Retinal pigment epithelial cell (primary cell): ENCODE data around the gene AIF1L.
A peak's percentile ranks its signal among the peaks of the same experiment; 100 is the strongest.

ENCODE experiments used
- DNase-seq: peaks from one replicate; pipeline ENCODE4 v3.0.0-alpha.2; 2010; ENCODE audit warnings: low read depth
- H3K4me3 ChIP-seq: 2 replicates; pipeline ENCODE4 v1.5.1; 2011; ENCODE audit warnings: mild to moderate bottlenecking, low read length, control low read depth, moderate library complexity
- TF ChIP-seq, protein P1 (sequence below): conservative IDR thresholded peaks from 2 replicates; pipeline ENCODE4 v1.5.1; 2011; ENCODE audit warnings: low read depth, low read length, control low read depth, inconsistent platforms

Gene AIF1L

DNA sequence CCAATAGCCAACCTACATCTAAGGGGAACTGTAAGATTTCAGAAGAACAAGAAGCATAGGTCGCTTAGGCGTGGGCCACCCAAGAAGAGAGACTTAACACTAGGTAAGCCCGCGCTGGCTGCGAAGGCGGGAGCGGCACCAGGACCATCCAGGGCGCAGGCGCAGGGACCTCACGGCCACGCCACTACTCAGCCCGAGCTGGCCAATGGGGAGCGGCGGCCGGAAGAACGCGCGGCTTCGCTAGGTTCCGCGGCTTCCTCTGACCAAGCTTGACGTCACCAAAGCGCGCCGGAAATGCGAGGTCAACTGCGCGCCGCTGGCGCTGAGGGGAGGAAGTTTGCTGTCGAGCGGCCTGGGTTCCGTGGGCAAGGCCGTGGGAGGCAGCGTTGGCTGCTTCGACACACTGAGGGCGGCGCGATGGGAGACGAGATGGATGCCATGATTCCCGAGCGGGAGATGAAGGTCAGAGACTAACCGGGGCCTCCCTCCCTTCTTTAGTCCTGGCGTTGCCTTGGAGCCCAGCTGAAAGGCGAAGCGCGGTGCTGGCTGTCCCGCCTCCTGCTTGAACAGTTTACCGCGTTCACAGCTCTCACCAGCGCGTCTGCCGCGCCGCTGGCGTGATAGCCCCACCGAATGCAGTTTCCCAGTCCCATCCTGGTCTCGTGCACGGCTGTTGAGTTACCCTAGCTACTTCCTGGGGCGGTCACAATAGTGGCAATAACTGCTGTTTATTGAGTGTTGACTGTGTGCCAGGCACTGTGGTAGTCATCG lies 29.1 kb downstream of the AIF1L start, which contains the start of gene NUP214:
Gene NUP214, plus strand, starts transcription at position 299 of the 771 bp plus-strand sequence. Its CDS starts 119 bp downstream, at position 418.
- peak; percentile 84 for DNase-seq
- TF ChIP-seq, protein P1, sequence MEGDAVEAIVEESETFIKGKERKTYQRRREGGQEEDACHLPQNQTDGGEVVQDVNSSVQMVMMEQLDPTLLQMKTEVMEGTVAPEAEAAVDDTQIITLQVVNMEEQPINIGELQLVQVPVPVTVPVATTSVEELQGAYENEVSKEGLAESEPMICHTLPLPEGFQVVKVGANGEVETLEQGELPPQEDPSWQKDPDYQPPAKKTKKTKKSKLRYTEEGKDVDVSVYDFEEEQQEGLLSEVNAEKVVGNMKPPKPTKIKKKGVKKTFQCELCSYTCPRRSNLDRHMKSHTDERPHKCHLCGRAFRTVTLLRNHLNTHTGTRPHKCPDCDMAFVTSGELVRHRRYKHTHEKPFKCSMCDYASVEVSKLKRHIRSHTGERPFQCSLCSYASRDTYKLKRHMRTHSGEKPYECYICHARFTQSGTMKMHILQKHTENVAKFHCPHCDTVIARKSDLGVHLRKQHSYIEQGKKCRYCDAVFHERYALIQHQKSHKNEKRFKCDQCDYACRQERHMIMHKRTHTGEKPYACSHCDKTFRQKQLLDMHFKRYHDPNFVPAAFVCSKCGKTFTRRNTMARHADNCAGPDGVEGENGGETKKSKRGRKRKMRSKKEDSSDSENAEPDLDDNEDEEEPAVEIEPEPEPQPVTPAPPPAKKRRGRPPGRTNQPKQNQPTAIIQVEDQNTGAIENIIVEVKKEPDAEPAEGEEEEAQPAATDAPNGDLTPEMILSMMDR = no peak
- H3K4me3 ChIP-seq = peak within 1 kb of the TSS; percentile 100

DNA sequence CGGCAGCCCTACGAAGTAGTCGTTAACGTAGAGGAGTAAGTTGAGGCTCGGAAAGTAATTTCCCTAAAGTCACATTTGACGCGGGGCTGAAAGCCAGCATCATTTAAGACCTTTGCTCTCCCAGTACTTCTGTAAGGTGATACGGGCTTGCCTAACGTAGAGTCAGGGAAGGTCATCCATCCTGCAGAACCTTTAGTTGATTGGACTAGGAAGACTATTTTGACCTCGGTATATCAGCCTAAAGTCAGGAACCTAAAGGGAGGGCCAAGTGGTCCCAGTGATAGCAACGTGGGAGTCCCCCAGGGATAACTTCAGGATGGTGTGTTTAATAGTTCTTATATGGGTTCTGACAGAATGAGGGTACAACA lies 29.7 kb downstream of the AIF1L start:
- peak overlapping the region; percentile 100 for H3K4me3 ChIP-seq
- TF ChIP-seq, protein P1 = no peak
- DNase-seq = no peak

DNA sequence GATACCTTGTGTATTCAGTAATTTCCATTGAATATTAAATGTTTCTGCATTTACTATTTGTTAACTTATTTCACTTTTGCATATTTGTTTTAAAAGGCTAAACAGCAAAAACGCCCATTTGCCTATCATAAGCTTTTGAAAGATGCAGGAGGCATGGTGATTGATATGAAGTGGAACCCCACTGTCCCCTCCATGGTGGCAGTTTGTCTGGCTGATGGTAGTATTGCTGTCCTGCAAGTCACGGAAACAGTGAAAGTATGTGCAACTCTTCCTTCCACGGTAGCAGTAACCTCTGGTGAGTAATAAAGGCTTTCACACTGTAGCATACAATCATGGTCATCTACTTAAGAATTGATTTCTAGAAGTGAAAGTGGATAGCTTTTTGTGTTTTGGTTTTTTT lies 32.9 kb downstream of the AIF1L start:
- no peak for DNase-seq
- no peak overlapping the region for H3K4me3 ChIP-seq
- TF ChIP-seq, protein P1 = no peak

DNA sequence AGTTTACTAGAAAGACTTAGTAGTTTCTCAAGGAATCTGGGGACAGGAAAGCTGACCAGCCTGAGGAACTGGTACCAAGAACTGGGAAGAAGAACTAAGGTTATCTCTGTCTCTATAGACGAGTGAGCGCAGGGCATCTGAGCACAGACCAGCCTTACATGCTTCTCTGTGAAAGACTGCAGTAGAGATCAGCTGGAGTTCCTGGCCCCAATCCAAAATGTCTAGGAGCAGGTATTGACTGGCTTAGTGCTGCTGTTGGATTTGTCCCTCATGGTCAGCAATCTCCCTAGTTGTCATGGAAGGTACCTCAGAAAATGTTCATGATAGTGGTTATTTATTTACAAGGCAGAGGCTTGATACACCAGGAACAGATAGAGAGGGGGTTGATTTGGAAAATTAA lies 42.3 kb downstream of the AIF1L start:
- no peak overlapping the region for H3K4me3 ChIP-seq
- no peak for DNase-seq
- TF ChIP-seq, protein P1 = no peak

DNA sequence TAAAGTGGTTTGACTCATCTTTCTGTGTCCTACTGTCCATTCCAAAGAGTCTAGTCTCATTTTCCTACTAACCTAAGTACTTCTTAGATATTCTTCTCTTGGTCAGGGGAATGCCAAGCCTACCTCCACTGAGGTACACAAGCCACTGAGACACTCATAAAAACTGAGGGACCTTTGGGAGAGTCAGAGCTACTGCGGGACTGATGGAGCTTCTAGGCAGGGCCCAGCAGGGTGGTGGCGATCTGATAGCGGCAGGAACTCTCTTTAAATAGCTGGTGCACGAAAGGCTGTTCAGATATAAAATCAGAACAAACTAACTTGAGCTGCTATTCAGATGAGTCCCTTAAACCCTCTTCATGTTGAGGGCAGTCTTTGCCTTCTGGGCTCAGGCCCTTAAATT lies 43.8 kb downstream of the AIF1L start:
- TF ChIP-seq, protein P1 = no peak
- DNase-seq = no peak
- no peak overlapping the region for H3K4me3 ChIP-seq

DNA sequence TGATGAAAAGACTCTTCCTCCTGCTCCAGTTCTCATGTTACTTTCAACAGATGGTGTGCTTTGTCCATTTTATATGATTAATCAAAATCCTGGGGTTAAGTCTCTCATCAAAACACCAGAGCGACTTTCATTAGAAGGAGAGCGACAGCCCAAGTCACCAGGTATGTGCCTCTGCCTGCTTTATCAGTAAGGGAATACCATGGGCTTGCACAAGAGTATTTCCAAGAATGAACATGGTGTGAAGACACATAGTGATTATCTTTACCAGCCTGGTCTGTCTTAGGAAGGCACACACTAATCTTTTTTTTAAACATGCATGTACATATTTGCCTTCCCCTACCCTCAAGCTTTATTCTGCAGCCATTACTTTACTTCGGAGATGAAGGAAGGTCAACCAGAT lies 44.2 kb downstream of the AIF1L start:
- TF ChIP-seq, protein P1 = no peak
- DNase-seq = no peak
- H3K4me3 ChIP-seq = no peak overlapping the region

DNA sequence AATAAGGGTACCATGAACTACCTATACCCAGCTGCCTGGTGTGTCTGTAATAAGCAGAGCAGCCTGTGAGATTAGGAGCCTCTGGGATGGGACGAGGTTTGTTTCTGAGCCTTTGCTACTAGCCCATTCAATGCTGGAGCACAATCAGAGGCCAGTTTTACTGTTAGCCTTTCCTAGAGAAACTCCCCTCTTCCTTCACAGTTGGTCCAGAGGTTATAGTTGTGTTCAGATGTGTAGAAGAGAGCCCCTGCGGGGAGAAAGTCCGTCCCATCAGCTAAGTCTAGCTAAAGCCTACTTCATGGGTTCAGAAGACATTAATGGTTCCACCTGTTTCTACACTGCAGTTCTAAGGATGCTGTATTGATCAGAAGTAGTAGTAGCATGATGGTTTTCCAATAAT lies 45.8 kb downstream of the AIF1L start:
- TF ChIP-seq, protein P1 = no peak
- H3K4me3 ChIP-seq = no peak overlapping the region
- no peak for DNase-seq
